Activated CD4-positive, alpha-beta T cell treated with anti-CD3 and anti-CD28 coated beads, Interleukin-2, amount 50 U/mL, for 1 hour (primary cell): ENCODE measurements around the gene TRMT5.

Source experiments
- DNase-seq: peaks from one replicate; pipeline ENCODE4 v3.0.0-alpha.2; 2020

TRMT5 gene, protein sequence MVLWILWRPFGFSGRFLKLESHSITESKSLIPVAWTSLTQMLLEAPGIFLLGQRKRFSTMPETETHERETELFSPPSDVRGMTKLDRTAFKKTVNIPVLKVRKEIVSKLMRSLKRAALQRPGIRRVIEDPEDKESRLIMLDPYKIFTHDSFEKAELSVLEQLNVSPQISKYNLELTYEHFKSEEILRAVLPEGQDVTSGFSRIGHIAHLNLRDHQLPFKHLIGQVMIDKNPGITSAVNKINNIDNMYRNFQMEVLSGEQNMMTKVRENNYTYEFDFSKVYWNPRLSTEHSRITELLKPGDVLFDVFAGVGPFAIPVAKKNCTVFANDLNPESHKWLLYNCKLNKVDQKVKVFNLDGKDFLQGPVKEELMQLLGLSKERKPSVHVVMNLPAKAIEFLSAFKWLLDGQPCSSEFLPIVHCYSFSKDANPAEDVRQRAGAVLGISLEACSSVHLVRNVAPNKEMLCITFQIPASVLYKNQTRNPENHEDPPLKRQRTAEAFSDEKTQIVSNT

GRCh38 chr14:60980811-60981632, at the start of gene TRMT5, which contains the start of gene SLC38A6:
Gene TRMT5 (minus strand): TSS chr14:60981079. CDS start chr14:60980973, 106 bp downstream.
Gene SLC38A6 (plus strand): TSS chr14:60981245. CDS start chr14:60981278, 33 bp downstream.
- peak; percentile 90 for DNase-seq

DNA sequence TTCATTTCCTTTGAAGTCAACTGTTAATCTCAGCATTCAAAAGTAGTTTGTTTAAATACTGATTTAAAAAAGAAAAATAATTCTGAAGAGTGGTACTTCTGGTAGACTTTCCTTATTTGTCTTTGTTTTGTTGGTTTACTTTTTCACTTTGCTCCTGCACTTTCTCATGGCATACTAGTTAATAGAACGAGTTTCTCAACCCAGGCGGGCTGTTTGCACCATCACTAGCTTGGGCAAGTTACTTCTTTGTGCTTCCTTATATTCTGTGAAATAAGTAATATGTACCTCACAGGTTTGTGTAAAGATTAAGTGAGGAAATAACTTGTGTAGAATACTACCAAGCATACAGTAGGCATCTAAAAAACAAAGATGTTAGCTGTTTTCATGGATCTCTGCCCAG, 45.6 kb upstream of the TRMT5 start:
- DNase-seq, result no peak

DNA sequence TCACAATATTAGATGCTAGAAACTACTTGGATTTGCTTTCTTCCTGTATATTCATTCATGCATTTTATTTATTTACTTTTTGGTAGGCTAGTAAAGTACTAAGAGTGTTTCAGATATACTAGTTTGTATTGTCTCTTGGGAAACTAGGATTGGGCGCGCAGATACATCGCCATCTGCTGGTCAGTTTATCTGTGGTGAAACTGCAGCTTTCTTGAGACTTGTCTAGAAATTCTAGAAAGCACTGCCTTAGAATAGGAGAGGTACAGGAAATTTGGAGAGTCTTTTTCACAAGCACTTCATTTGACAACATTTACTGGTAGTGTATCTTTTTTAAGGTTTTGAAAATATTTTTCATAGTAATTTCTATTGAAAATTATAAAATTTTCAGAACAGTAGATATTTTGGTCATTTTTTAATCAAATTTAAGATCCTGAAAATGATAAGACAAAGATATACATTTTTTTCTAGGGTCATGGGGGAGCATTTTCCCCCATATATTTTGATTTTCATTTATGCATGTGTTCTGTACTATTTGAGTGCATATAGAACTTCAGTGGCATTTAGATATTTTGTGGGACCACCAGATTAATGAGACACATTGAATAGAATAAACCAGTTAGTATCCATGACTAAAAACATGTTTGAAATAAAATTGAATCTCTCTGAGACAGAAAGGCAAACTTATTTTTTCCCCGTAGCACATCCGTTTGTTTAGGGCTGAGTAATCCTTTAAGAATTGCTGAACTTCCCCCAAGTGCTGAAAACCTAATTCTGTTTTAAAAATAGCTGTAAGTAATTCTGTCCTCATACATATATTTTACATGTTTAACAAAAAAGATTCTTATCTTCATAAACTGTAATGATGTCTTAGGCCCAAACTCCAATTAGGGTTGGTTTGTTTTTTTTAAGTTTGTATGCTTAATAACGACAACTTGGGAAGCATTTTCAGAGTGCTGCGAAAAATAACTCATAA, 44.7 kb upstream of the TRMT5 start:
- peak; percentile 38 for DNase-seq

DNA sequence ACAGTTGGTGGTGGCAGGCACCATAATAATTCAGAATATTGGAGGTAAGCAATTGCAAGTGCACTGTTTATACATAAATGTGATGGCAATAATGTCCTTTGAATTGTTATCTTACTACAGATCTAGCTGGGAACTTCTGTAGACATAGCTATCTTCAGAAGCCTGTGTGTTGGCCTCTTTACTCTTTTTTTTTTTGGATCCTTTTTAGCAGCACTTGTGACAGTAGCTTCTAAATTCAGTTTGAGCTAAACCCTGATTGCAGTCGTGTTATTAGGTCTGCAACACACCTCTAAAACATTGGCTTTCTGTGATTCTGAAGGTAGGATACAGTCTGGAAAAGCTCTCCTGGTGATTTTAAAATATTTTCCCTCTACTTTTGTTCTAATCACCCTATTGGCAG, 38.7 kb upstream of the TRMT5 start:
- DNase-seq, result no peak

- DNase-seq, result no peak
Observed at GRCh38 chr14:61003571-61003970, 22.7 kb upstream of the TRMT5 start.

DNA sequence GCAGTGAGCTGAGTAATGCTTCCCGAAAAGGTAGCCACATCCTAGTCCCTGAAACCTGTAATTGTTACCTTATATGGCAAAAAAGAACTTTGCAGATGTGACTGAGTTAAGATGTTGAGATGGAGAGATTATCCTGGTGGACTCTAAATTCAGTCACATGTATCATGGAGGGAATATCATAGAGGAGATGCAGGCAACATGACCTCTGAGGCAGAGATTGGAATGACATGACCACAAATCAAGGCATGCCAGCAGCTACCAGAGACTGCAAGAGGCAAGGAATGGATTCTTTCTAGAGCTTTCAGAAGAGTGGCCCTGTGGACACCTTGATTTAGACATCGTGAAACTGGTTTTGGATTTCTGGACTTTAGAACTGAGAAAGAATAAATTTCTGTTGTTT, 18.7 kb upstream of the TRMT5 start:
- no peak for DNase-seq

DNA sequence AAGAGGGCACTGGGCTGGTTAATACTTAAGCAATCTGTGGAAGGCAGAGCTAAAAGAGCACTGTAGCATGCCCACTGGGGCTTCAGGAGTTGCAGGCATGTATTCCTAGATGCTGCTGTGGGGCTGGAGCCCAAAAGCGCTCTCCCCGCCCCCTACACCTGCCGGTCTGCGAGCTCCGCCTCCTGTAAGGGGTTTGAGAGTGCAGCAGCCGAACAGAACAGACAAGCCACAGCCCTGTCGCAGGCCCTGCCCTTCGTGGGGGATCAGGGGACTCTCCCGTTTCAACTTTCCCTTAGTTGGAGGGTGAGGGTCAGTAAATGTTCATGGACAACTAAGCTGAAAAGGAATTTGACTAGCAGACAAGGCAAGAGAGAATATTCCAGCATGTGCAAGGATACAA, 17.7 kb upstream of the TRMT5 start:
- no peak for DNase-seq

- DNase-seq, result no peak
Observed at GRCh38 chr14:60989599-60989998, 8.7 kb upstream of the TRMT5 start.

DNA sequence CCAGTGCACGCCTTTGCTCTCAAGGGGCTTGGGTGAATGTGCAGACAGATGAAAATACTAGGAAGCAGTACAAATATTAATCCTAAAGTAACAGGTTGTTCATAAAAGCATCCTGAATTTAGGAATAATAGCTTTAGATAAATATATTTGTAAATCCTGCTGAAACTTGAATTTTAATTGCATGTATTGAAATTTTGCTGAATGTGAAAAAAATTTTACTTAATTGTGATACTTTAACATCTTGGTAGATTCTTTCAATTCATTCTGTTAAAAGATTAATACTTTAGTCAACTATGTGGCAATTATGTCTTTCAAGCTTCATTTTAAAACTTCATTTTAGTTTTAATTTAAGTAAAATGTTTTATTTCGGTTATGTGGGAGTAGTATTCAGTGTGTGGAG, 5.6 kb upstream of the TRMT5 start:
- no peak for DNase-seq

GRCh38 chr14:60984196-60984595, 3.3 kb upstream of the TRMT5 start:
- DNase-seq, result no peak

DNA sequence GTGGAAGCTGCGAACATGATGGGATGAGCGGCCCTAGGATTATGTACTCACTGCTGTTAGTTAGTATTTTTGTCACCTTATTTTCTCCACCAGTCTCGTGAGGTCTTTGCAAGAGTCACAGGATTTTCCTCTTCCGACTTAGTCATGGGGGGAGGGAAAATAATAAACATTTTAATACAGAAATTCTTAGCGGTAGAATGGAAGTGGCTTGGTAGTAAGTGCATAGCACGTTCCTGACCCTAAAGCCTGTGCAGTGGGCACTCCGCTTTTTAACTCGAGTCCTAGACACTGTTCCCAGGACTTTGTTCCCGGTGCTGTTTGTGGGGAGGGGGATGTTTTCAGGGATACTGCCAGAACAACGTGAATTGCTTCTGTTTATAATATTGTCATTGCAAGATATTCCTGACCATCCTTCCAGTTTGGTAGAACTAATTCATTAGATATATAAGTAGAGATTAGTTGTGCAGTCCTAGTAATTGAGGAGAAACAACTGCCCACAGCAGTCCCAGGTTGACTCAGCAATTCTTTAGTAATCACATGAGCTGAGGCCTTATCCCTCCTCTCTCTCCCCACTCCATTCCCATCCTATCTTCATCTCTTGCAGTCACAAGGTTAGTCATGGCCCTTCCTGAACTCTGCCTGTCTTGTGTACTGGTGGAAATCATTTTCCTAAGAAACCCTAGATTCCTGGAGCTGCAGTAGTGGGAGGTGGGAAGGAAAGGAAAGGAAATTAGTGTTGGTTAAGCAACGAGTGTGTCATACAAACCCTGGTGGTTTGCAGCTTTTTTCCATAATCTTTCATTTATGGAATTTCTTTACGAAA, 965 bp upstream of the TRMT5 start:
- DNase-seq, result no peak

GRCh38 chr14:60977847-60978246, 3.0 kb downstream of the TRMT5 start:
- DNase-seq, result no peak

- DNase-seq, result no peak
Observed at GRCh38 chr14:60975551-60975950, 5.3 kb downstream of the TRMT5 start.

DNA sequence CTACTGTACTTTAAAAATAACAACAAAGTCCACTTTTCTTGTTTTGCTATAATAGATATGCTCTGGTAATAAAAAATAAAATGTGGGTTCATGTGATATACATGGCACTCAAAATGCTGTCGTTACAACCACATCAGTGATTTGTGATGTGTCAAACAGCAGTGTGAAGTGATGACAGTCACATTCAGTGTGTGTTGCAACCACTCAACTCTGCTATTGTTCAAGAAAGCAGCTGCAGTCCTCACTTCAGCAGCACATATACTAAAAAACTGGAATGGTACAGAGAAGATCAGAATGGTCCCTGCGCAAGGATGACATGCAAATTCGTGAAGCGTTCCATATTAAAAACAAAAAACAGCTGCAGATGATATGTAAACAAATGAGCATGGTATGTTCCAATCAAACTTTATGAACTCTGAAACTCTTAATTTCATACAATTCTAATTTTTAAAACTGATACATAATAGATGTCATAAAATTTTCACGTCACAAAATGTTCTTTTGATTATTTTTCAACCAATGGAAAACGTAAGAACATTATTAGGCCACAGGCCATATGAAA, 6.7 kb downstream of the TRMT5 start:
- no peak for DNase-seq

DNA sequence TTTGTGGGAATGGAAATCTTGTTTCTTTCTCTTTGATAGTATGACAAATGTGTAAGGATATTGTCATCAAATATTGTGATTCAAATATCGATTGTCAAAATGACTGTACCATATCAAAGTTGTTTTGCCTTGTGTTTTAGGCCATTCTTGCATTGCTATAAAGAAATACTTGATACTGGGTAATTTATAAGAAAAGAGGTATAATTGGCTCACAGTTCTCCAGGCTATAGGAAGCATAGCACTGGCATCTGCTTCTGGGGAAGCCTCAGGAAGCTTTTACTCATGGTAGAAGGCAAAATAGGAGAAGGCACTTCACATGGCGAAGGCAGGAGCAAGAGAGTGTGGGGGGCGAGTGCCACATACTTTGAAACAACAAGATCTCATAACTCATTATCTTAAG, 7.8 kb downstream of the TRMT5 start:
- no peak for DNase-seq

GRCh38 chr14:60972295-60972694, 8.6 kb downstream of the TRMT5 start:
- no peak for DNase-seq

GRCh38 chr14:60971271-60971670, 9.6 kb downstream of the TRMT5 start:
- DNase-seq, result no peak

GRCh38 chr14:60970146-60970545, 10.7 kb downstream of the TRMT5 start:
- no peak for DNase-seq

GRCh38 chr14:60968671-60969070, 12.2 kb downstream of the TRMT5 start:
- no peak for DNase-seq

GRCh38 chr14:60968099-60968498, 12.8 kb downstream of the TRMT5 start:
- DNase-seq, result no peak

GRCh38 chr14:60965402-60965801, 15.5 kb downstream of the TRMT5 start:
- DNase-seq, result no peak
